NCI-H1417 treated with DMSO at 0.1 percent for 48 hours (cell line): ENCODE measurements around the gene KCNK15.

Source experiments
- DNase-seq: peaks from one replicate; lab custom pipeline; 2025; lab: John Stamatoyannopoulos, UW

The KCNK15 gene

GRCh38 chr20:44790638-44791393 is 45.2 kb downstream of the KCNK15 start:
- no peak for DNase-seq

GRCh38 chr20:44792796-44793195 is 47.1 kb downstream of the KCNK15 start:
- DNase-seq: no peak

DNA sequence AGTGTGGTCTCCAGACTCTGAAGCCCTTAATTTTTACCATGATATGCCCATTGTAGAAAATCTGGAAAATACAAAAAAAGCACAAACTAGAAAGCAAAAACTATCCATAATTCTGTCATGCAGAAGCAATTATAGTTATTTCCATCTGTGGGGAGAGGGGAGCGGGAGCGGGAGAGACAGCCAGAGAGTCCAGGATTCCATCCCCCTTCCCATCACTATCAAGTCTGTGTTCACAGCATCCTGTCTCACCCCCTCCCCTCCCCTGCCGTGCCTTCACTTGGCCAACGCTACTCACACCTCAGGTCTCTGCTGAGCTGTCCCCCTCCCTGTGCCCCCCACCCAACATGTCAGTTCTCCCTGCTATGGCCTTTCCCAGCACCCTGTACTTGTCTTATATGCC is 50.2 kb downstream of the KCNK15 start:
- no peak for DNase-seq

- DNase-seq: no peak
Measured at GRCh38 chr20:44796311-44796710, 50.6 kb downstream of the KCNK15 start.

GRCh38 chr20:44796758-44797457 is 51.2 kb downstream of the KCNK15 start:
- no peak for DNase-seq

DNA sequence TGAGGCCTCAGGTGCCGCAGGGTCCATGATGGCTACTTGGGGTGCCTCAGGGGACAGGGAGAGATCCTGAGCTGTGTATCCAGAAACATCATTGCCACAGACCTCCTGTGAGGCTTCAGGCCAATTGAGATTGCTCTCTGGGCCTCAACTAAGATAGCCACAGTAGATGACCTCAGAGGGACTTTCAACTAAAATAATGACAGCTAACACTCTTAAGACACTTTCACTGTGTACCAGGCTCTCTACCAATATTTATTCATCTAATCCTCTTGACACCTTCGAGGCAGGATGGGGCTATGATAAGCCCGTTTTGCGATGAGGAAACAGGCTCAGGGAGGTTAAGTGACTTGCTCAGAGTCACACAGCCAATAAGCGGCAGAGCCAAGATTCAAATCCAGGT is 54.0 kb downstream of the KCNK15 start:
- no peak for DNase-seq

DNA sequence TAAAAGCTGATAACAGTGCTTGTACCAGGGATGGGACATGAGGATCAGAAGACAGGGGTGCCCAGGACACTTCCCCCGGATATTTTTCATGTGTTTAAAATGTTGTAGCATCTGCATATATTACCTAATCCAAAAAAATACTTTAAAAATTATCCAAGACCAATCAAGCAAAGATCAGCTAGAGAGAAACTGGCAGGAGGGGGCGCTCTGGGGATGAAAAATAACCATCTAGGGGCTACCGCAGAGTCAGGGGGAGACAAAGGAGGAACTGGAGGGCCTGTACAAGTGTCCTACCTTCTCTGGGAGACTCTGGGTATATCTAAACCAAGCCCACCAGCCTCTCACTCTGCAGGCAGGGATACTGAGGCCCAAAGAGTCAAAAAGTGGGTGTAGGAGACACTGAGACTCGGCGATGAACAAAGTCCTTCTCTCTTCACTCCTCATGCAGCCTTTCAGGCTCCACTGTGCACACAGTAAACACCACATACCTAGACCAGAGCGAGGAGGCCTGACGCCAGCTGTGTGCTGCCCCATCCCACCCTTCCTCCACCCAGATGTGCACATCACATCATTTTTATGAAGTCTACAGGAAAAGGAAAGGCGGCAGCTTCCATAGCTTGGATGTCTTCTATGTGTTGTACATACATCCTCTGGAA is 54.9 kb downstream of the KCNK15 start:
- no peak for DNase-seq
